Uterus (tissue), 2 donors: ENCODE results near the gene TMEM164.

Experiments
- CTCF ChIP-seq, 4 experiments: fragments of 200-600 bp in 2 of 4; fragments of 450-650 bp in 2 of 4; sonication (generic) in 2 of 4; IDR thresholded peaks; one replicate each; pipeline ENCODE4 v1.5.1; 2016 to 2019; ENCODE audit warnings: antibody characterized with exemption in 4 of 4, mild to moderate bottlenecking in 2 of 4, moderate library complexity in 1 of 4
- POLR2A ChIP-seq, 2 donors: fragments of 450-650 bp; IDR thresholded peaks; one replicate each; pipeline ENCODE4 v1.6.1; 2016; ENCODE audit warnings: antibody characterized with exemption in 2 of 2, mild to moderate bottlenecking in 1 of 2, moderate library complexity in 1 of 2

- TF ChIP-seq CTCF (IDR thresholded peaks at IDR 0.05) (no peak), POLR2A (IDR thresholded peaks at IDR 0.05) (no peak)
Observed at GRCh38 chrX:110022599-110023448, 19.9 kb downstream of the TMEM164 start.
